HepG2 (cell line): ENCODE results near the gene BRAT1. TPM values are rescaled to one million over a fixed set of nuclear protein-coding genes. Genes with fewer than 3 reads are reported as not detected.
A peak's percentile ranks its signal among the peaks of the same experiment; 100 is the strongest.

Experiments used
- AGO1 ChIP-seq: fragments of 200-400 bp; formaldehyde crosslinking; IDR thresholded peaks from 2 replicates; pipeline ENCODE4 v1.6.1; 2017; ENCODE audit warnings: mild to moderate bottlenecking, low read depth, low read length, moderate library complexity; ENCODE audit not compliant: poor library complexity, severe bottlenecking
- CHD2 ChIP-seq: IDR thresholded peaks from 2 replicates; pipeline ENCODE4 v1.6.1; 2011; ENCODE audit warnings: low read depth, low read length, improper control_type of control experiment
- EED ChIP-seq: sonication (generic); formaldehyde crosslinking; IDR thresholded peaks from 2 replicates; pipeline ENCODE4 v1.5.0; 2020; ENCODE audit warnings: mild to moderate bottlenecking, missing genetic modification reagents
- FIP1L1 ChIP-seq: fragments of 200-400 bp; formaldehyde crosslinking; IDR thresholded peaks from 2 replicates; pipeline ENCODE4 v1.6.1; 2018; ENCODE audit warnings: low read depth, mild to moderate bottlenecking, low read length, moderate library complexity, borderline replicate concordance; ENCODE audit not compliant: insufficient read depth
- FOXJ3 ChIP-seq: sonication (generic); formaldehyde crosslinking; IDR thresholded peaks from 2 replicates; pipeline ENCODE4 v1.4.0; 2020; ENCODE audit warnings: missing genetic modification reagents, mild to moderate bottlenecking, borderline replicate concordance
- GATAD1 ChIP-seq: IDR thresholded peaks from 2 replicates; pipeline ENCODE4 v1.6.1; 2016; ENCODE audit warnings: missing genetic modification reagents, missing compliant biosample characterization
- HMGA1 ChIP-seq: sonication (generic); formaldehyde crosslinking; conservative IDR thresholded peaks from 2 replicates; pipeline ENCODE4 v1.4.0; 2020; ENCODE audit warnings: missing genetic modification reagents
- HNRNPK ChIP-seq: fragments of 200-400 bp; formaldehyde crosslinking; IDR thresholded peaks from 2 replicates; pipeline ENCODE4 v1.6.1; 2018; ENCODE audit warnings: low read length, low read depth, moderate library complexity, mild to moderate bottlenecking; ENCODE audit not compliant: poor library complexity, severe bottlenecking
- MEIS2 ChIP-seq: sonication (generic); formaldehyde crosslinking; IDR thresholded peaks from 2 replicates; pipeline ENCODE4 v1.9.0; 2021; ENCODE audit warnings: mild to moderate bottlenecking, missing genetic modification reagents
- MTF1 ChIP-seq: sonication (generic); formaldehyde crosslinking; IDR thresholded peaks from 2 replicates; pipeline ENCODE4 v1.5.0; 2020; ENCODE audit warnings: missing genetic modification reagents
- PHF20 ChIP-seq: sonication (generic); formaldehyde crosslinking; IDR thresholded peaks from 2 replicates; pipeline ENCODE4 v1.5.0; 2020; ENCODE audit warnings: mild to moderate bottlenecking, missing genetic modification reagents
- TEAD2 ChIP-seq: sonication (generic); formaldehyde crosslinking; IDR thresholded peaks from 2 replicates; pipeline ENCODE4 v1.9.0; 2021; ENCODE audit warnings: missing genetic modification reagents
- ZFP37 ChIP-seq: sonication (generic); formaldehyde crosslinking; IDR thresholded peaks from 2 replicates; pipeline ENCODE4 v1.4.0; 2020; ENCODE audit warnings: missing genetic modification reagents, borderline replicate concordance
- ZNF12 ChIP-seq: sonication (generic); formaldehyde crosslinking; IDR thresholded peaks from 2 replicates; pipeline ENCODE4 v1.5.0; 2020; ENCODE audit warnings: missing genetic modification reagents
- ZNF180 ChIP-seq: sonication (generic); formaldehyde crosslinking; IDR thresholded peaks from 2 replicates; pipeline ENCODE4 v1.4.0; 2020; ENCODE audit warnings: low read depth, missing genetic modification reagents, borderline replicate concordance
- ZNF317 ChIP-seq: sonication (generic); formaldehyde crosslinking; IDR thresholded peaks from 2 replicates; pipeline ENCODE4 v1.5.0; 2020; ENCODE audit warnings: mild to moderate bottlenecking, missing genetic modification reagents
- ZNF33B ChIP-seq: sonication (generic); formaldehyde crosslinking; IDR thresholded peaks from 2 replicates; pipeline ENCODE4 v1.5.1; 2020; ENCODE audit warnings: mild to moderate bottlenecking, missing genetic modification reagents
- ZNF34 ChIP-seq: sonication (generic); formaldehyde crosslinking; IDR thresholded peaks from 2 replicates; pipeline ENCODE4 v1.4.0; 2020; ENCODE audit warnings: mild to moderate bottlenecking, missing genetic modification reagents, borderline replicate concordance
- ZNF430 ChIP-seq: sonication (generic); formaldehyde crosslinking; IDR thresholded peaks from 2 replicates; pipeline ENCODE4 v1.9.0; 2021; ENCODE audit warnings: mild to moderate bottlenecking, missing genetic modification reagents
- ZNF567 ChIP-seq: sonication (generic); formaldehyde crosslinking; IDR thresholded peaks from 2 replicates; pipeline ENCODE4 v1.8.1; 2023; ENCODE audit warnings: mild to moderate bottlenecking, missing genetic modification reagents, borderline replicate concordance
- ZNF577 ChIP-seq: sonication (generic); formaldehyde crosslinking; IDR thresholded peaks from 2 replicates; pipeline ENCODE4 v1.4.0; 2020; ENCODE audit warnings: mild to moderate bottlenecking, low read depth, missing genetic modification reagents, borderline replicate concordance
- polyA plus RNA-seq, 8 experiments: library from polyadenylated mRNA; depleted of rRNA in 3 of 8; stranded (reverse) in 7 of 8; unstranded in 1 of 8; fragments of >200 nt; fragmentation: Illumina TruSeq in 4 of 8; extraction: Trizol in 4 of 8; gene quantifications; 2 replicates each; pipeline versions ENCODE4 v1.2.1 to v1.2.3, GENCODE V29; 2011 to 2016; ENCODE audit warnings: low read depth in 4 of 8, missing spikeins in 1 of 8, mixed read lengths in 1 of 8; ENCODE audit not compliant: insufficient read depth in 1 of 8
- total RNA-seq, 5 experiments: library from RNA; depleted of rRNA; stranded (reverse); fragments of >200 nt; fragmentation: Illumina TruSeq; extraction: Trizol; gene quantifications; 2 replicates each; pipeline ENCODE4 v1.2.3, GENCODE V29; 2016; ENCODE audit warnings: low read depth in 1 of 5
- TF ChIP-seq, protein P1 (sequence below): sonication (generic); formaldehyde crosslinking; IDR thresholded peaks from 2 replicates; pipeline ENCODE4 v1.4.0; 2020; ENCODE audit warnings: low read depth, mild to moderate bottlenecking, missing genetic modification reagents
- TF ChIP-seq, protein P2 (sequence below): sonication (generic); formaldehyde crosslinking; IDR thresholded peaks from 2 replicates; pipeline ENCODE4 v1.4.0; 2020; ENCODE audit warnings: missing genetic modification reagents, mild to moderate bottlenecking, borderline replicate concordance
- TF ChIP-seq, protein P3 (sequence below): sonication (generic); formaldehyde crosslinking; IDR thresholded peaks from 2 replicates; pipeline ENCODE4 v1.4.0; 2020; ENCODE audit warnings: mild to moderate bottlenecking, missing genetic modification reagents
- TF ChIP-seq, protein P4 (sequence below): sonication (generic); formaldehyde crosslinking; IDR thresholded peaks from 2 replicates; pipeline ENCODE4 v1.5.0; 2020; ENCODE audit warnings: missing genetic modification reagents

BRAT1 gene
- total and polyA plus RNA-seq, 2 of the 13 experiments (the other 11 are each of a cell fraction or from before 2014, with no cell fraction given): 10.2 to 20.3 TPM

DNA sequence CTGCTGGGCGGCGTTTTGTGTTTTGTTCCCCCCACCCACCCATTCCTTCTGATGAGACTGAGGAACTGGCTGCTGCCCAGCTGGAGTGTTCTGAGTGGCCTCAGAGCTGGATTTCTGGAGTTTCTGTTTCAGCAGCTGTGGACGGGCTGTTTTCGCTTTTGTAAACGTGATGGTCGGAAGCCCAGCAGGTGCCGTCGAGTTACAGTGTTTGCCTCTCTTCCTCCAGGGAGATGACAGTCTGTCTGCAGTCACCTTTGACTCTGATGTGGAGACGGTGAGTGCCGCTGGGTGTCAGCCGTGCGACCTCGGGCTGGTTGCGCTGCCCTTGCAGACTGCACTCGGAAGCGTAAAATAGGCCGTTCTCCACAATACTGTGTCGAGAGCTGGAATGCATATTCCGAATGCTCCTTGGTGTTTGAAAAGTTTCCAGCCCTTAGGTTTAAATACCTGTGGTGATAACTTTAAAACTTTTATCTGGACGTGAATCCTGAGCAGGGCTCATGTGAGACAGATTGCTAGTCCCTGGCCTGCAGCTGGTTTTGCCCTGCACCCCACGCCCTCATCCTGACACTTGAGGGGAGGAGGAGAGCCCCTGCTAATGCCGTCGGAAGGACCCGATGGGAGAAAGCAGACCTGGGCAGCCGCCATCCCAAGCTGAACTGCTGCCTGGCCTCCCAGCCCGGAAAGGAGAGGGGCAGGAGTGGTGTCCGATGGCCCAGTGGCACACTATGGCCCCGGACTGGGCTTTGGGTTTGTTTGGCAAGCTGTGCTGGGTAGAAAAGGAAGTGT, 11.8 kb upstream of the BRAT1 start (continued):
- TF ChIP-seq, protein P1, sequence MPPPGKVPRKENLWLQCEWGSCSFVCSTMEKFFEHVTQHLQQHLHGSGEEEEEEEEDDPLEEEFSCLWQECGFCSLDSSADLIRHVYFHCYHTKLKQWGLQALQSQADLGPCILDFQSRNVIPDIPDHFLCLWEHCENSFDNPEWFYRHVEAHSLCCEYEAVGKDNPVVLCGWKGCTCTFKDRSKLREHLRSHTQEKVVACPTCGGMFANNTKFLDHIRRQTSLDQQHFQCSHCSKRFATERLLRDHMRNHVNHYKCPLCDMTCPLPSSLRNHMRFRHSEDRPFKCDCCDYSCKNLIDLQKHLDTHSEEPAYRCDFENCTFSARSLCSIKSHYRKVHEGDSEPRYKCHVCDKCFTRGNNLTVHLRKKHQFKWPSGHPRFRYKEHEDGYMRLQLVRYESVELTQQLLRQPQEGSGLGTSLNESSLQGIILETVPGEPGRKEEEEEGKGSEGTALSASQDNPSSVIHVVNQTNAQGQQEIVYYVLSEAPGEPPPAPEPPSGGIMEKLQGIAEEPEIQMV (CRISPR knock-in tag): no peak
- TF ChIP-seq FIP1L1: no peak
- TF ChIP-seq ZNF317: 0 out of 2 replicates have a peak, but pooled peaks have one; percentile 19
- TF ChIP-seq MTF1 (CRISPR knock-in tag): no peak
- TF ChIP-seq PHF20 (CRISPR knock-in tag): no peak
- no peak for TF ChIP-seq HNRNPK
- TF ChIP-seq EED (CRISPR knock-in tag): no peak
- TF ChIP-seq, protein P2, sequence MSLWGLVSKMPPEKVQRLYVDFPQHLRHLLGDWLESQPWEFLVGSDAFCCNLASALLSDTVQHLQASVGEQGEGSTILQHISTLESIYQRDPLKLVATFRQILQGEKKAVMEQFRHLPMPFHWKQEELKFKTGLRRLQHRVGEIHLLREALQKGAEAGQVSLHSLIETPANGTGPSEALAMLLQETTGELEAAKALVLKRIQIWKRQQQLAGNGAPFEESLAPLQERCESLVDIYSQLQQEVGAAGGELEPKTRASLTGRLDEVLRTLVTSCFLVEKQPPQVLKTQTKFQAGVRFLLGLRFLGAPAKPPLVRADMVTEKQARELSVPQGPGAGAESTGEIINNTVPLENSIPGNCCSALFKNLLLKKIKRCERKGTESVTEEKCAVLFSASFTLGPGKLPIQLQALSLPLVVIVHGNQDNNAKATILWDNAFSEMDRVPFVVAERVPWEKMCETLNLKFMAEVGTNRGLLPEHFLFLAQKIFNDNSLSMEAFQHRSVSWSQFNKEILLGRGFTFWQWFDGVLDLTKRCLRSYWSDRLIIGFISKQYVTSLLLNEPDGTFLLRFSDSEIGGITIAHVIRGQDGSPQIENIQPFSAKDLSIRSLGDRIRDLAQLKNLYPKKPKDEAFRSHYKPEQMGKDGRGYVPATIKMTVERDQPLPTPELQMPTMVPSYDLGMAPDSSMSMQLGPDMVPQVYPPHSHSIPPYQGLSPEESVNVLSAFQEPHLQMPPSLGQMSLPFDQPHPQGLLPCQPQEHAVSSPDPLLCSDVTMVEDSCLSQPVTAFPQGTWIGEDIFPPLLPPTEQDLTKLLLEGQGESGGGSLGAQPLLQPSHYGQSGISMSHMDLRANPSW (CRISPR knock-in tag): no peak
- no peak for TF ChIP-seq ZNF577 (CRISPR knock-in tag)
- no peak for TF ChIP-seq CHD2
- no peak for TF ChIP-seq AGO1
- no peak for TF ChIP-seq ZNF34
- no peak for TF ChIP-seq ZNF430 (CRISPR knock-in tag)
- TF ChIP-seq MEIS2 (CRISPR knock-in tag): no peak
- TF ChIP-seq TEAD2 (CRISPR knock-in tag): no peak
- peak; percentile 71; the same call in 1 of the 2 replicates for TF ChIP-seq ZNF33B (CRISPR knock-in tag)
- TF ChIP-seq ZNF180 (CRISPR knock-in tag): no peak
- TF ChIP-seq, protein P3, sequence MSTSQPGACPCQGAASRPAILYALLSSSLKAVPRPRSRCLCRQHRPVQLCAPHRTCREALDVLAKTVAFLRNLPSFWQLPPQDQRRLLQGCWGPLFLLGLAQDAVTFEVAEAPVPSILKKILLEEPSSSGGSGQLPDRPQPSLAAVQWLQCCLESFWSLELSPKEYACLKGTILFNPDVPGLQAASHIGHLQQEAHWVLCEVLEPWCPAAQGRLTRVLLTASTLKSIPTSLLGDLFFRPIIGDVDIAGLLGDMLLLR (CRISPR knock-in tag): no peak
- no peak for TF ChIP-seq ZNF12 (CRISPR knock-in tag)
- no peak for TF ChIP-seq HMGA1
- no peak for TF ChIP-seq FOXJ3
- no peak for TF ChIP-seq ZNF567 (CRISPR knock-in tag)
- no peak for TF ChIP-seq ZFP37
- TF ChIP-seq GATAD1: no peak
- TF ChIP-seq, protein P4, sequence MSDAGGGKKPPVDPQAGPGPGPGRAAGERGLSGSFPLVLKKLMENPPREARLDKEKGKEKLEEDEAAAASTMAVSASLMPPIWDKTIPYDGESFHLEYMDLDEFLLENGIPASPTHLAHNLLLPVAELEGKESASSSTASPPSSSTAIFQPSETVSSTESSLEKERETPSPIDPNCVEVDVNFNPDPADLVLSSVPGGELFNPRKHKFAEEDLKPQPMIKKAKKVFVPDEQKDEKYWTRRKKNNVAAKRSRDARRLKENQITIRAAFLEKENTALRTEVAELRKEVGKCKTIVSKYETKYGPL: no peak
